NCI-H526 treated with DMSO at 0.1 percent for 48 hours (cell line): ENCODE data around the gene LGI4.

Source experiments
- DNase-seq: peaks from one replicate; lab custom pipeline; 2025; lab: John Stamatoyannopoulos, UW

Gene LGI4

GRCh38 chr19:35123573-35123972, 11.3 kb downstream of the LGI4 start:
- no peak for DNase-seq

GRCh38 chr19:35122687-35123551, 11.9 kb downstream of the LGI4 start:
- DNase-seq = no peak

- DNase-seq = no peak
Observed at GRCh38 chr19:35120898-35121297, 14.0 kb downstream of the LGI4 start.

GRCh38 chr19:35120492-35120891, 14.4 kb downstream of the LGI4 start:
- DNase-seq = no peak

GRCh38 chr19:35119578-35120155, 15.2 kb downstream of the LGI4 start:
- no peak for DNase-seq

GRCh38 chr19:35119091-35119490, 15.8 kb downstream of the LGI4 start:
- no peak for DNase-seq

GRCh38 chr19:35118268-35119020, 16.4 kb downstream of the LGI4 start:
- DNase-seq = no peak

GRCh38 chr19:35117799-35118198, 17.1 kb downstream of the LGI4 start:
- DNase-seq = no peak

GRCh38 chr19:35117116-35117515, 17.7 kb downstream of the LGI4 start:
- DNase-seq = no peak

- DNase-seq = peak; percentile 73
Observed at GRCh38 chr19:35116072-35116801, 18.6 kb downstream of the LGI4 start.

GRCh38 chr19:35115177-35115951, 19.5 kb downstream of the LGI4 start, which contains the start of gene FXYD3:
TSS of gene FXYD3 (plus strand) at chr19:35115823. CDS start at chr19:35119377, 3,554 bp downstream.
- no peak for DNase-seq

GRCh38 chr19:35114353-35115176, 20.3 kb downstream of the LGI4 start:
- DNase-seq = peak; percentile 31

GRCh38 chr19:35112995-35113688, 21.7 kb downstream of the LGI4 start:
- DNase-seq = no peak

- DNase-seq = no peak
Observed at GRCh38 chr19:35110974-35111373, 23.9 kb downstream of the LGI4 start.

GRCh38 chr19:35109395-35110112, 25.3 kb downstream of the LGI4 start:
- no peak for DNase-seq

- DNase-seq = no peak
Observed at GRCh38 chr19:35108730-35109129, 26.1 kb downstream of the LGI4 start.

- DNase-seq = no peak
Observed at GRCh38 chr19:35107545-35107944, 27.3 kb downstream of the LGI4 start.

- DNase-seq = no peak
Observed at GRCh38 chr19:35106898-35107541, 27.8 kb downstream of the LGI4 start.

- DNase-seq = no peak
Observed at GRCh38 chr19:35106291-35106583, 28.6 kb downstream of the LGI4 start.
